IMR-90 (cell line): ENCODE data around the gene PRDM9. TPM values are rescaled to one million over a fixed set of nuclear protein-coding genes. Genes with fewer than 3 reads are reported as not detected.

Experiments
- ATAC-seq: fragments of 200-7000 bp; cut with Tn5 transposase; 2 replicates; pipeline ENCODE4 v1.9.1; 2020; ENCODE audit warnings: low read depth, mild to moderate bottlenecking, moderate library complexity
- BruUV-seq: library from RNA; stranded (reverse); fragments of 400-500 nt; replicated peaks from 2 replicates; lab custom pipeline; 2021; lab: Mats Ljungman, UMichigan
- CTCF ChIA-PET: fragments of 300-600 bp; formaldehyde crosslinking; extraction: SDS; loops from one replicate; lab custom pipeline; 2021; ENCODE audit warnings: antibody characterized with exemption; lab: Yijun Ruan, JAX
- POLR2A ChIA-PET: fragments of 300-600 bp; sonication (Branson Sonifier 250); formaldehyde crosslinking; loops from one replicate; lab custom pipeline; 2022; ENCODE audit warnings: antibody characterized with exemption; ENCODE audit not compliant: unreplicated experiment; lab: Charles Lee
- DNase-seq: peaks from one replicate; pipeline ENCODE4 v3.0.0; 2013
- H2AFZ ChIP-seq: replicated peaks from 2 replicates; pipeline ENCODE3; 2013; ENCODE audit warnings: low read length, mild to moderate bottlenecking; ENCODE audit not compliant: poor library complexity
- H2AK5ac ChIP-seq: 2 replicates; pipeline ENCODE4 v1.6.1; 2013; ENCODE audit warnings: low read depth, low read length, inconsistent platforms
- H2AK9ac ChIP-seq: replicated peaks from 2 replicates; pipeline ENCODE3; 2013; ENCODE audit warnings: mild to moderate bottlenecking, low read depth, low read length, moderate library complexity; ENCODE audit not compliant: poor library complexity
- H2BK120ac ChIP-seq: 2 replicates; pipeline ENCODE4 v1.6.1; 2013; ENCODE audit warnings: low read depth, low read length, inconsistent platforms
- H2BK15ac ChIP-seq: 3 replicates; pipeline ENCODE4 v1.6.1; 2013; ENCODE audit warnings: low read depth, low read length, inconsistent platforms
- H2BK20ac ChIP-seq: 2 replicates; pipeline ENCODE4 v1.6.1; 2013; ENCODE audit warnings: low read depth, mild to moderate bottlenecking, inconsistent platforms, low read length, moderate library complexity
- H2BK5ac ChIP-seq: 2 replicates; pipeline ENCODE4 v1.6.1; 2013; ENCODE audit warnings: mild to moderate bottlenecking, low read depth, low read length, inconsistent platforms; ENCODE audit not compliant: poor library complexity, severe bottlenecking
- H3K14ac ChIP-seq: replicated peaks from 2 replicates; pipeline ENCODE4 v1.6.1; 2013; ENCODE audit warnings: low read depth, low read length, inconsistent platforms
- H3K18ac ChIP-seq: 2 replicates; pipeline ENCODE4 v1.6.1; 2013; ENCODE audit warnings: low read depth, low read length, control low read depth
- H3K23ac ChIP-seq: 2 replicates; pipeline ENCODE4 v1.6.1; 2013; ENCODE audit warnings: low read depth, low read length, inconsistent platforms
- H3K27ac ChIP-seq: 2 replicates; pipeline ENCODE4 v1.5.1; 2013; ENCODE audit warnings: mild to moderate bottlenecking, control low read depth, low read length; ENCODE audit not compliant: insufficient read depth
- H3K27me3 ChIP-seq: 2 replicates; pipeline ENCODE4 v1.6.1; 2013; ENCODE audit warnings: low read length; ENCODE audit not compliant: control insufficient read depth, insufficient read depth
- H3K36me3 ChIP-seq: 2 replicates; pipeline ENCODE4 v1.6.1; 2013; ENCODE audit warnings: low read length, mixed read lengths; ENCODE audit not compliant: control insufficient read depth, insufficient read depth
- H3K4ac ChIP-seq: 2 replicates; pipeline ENCODE4 v1.6.1; 2013; ENCODE audit warnings: low read depth, low read length, inconsistent platforms
- H3K4me1 ChIP-seq: 2 replicates; pipeline ENCODE4 v1.6.1; 2013; ENCODE audit warnings: low read length, mixed read lengths; ENCODE audit not compliant: control insufficient read depth, insufficient read depth
- H3K4me2 ChIP-seq: 2 replicates; pipeline ENCODE4 v1.6.1; 2013; ENCODE audit warnings: low read depth, mild to moderate bottlenecking, control low read depth, low read length, moderate library complexity
- H3K4me3 ChIP-seq: 2 replicates; pipeline ENCODE4 v1.5.1; 2013; ENCODE audit warnings: low read depth, mild to moderate bottlenecking, control low read depth, low read length, moderate library complexity; ENCODE audit not compliant: insufficient read depth
- H3K56ac ChIP-seq: 2 replicates; pipeline ENCODE4 v1.6.1; 2013; ENCODE audit warnings: low read length, inconsistent platforms; ENCODE audit not compliant: insufficient read depth; ENCODE audit errors: extremely low read depth
- H3K79me1 ChIP-seq, 2 experiments: 2 replicates each; pipeline ENCODE4 v1.6.1; 2013; ENCODE audit warnings: low read length in 2 of 2, inconsistent platforms in 1 of 2, low read depth in 1 of 2
- H3K9ac ChIP-seq: 2 replicates; pipeline ENCODE4 v1.6.1; 2013; ENCODE audit warnings: low read depth, low read length, control low read depth
- H3K9me1 ChIP-seq: 2 replicates; pipeline ENCODE4 v1.6.1; 2013; ENCODE audit warnings: low read length, inconsistent platforms; ENCODE audit not compliant: insufficient read depth
- H3K9me3 ChIP-seq: 2 replicates; pipeline ENCODE4 v1.6.1; 2013; ENCODE audit warnings: low read length; ENCODE audit not compliant: control insufficient read depth, insufficient read depth
- H4K20me1 ChIP-seq: 2 replicates; pipeline ENCODE4 v1.6.1; 2013; ENCODE audit warnings: low read length, inconsistent platforms; ENCODE audit not compliant: insufficient read depth
- H4K5ac ChIP-seq: 2 replicates; pipeline ENCODE4 v1.6.1; 2013; ENCODE audit warnings: mild to moderate bottlenecking, low read depth, low read length, control low read depth
- H4K8ac ChIP-seq, 2 experiments: 2 replicates each; pipeline ENCODE4 v1.6.1; 2013; ENCODE audit warnings: low read depth in 2 of 2, low read length in 2 of 2, control low read depth in 1 of 2, inconsistent platforms in 1 of 2
- H4K91ac ChIP-seq: 2 replicates; pipeline ENCODE4 v1.6.1; 2013; ENCODE audit warnings: low read depth, low read length, inconsistent platforms; ENCODE audit not compliant: insufficient read depth
- BHLHE40 ChIP-seq: fragments of 150-350 bp; IDR thresholded peaks from 2 replicates; pipeline ENCODE4 v1.6.1; 2016; ENCODE audit warnings: mild to moderate bottlenecking, low read depth, low read length
- CEBPB ChIP-seq: IDR thresholded peaks from 2 replicates; pipeline ENCODE4 v1.6.1; 2012; ENCODE audit warnings: low read depth, low read length, improper control_type of control experiment
- CHD1 ChIP-seq: IDR thresholded peaks from 2 replicates; pipeline ENCODE4 v1.6.1; 2012; ENCODE audit warnings: low read depth, low read length, improper control_type of control experiment
- MAFK ChIP-seq: IDR thresholded peaks from 2 replicates; pipeline ENCODE4 v1.6.1; 2012; ENCODE audit warnings: low read depth, low read length, improper control_type of control experiment
- MAZ ChIP-seq: IDR thresholded peaks from 2 replicates; pipeline ENCODE4 v1.6.1; 2012; ENCODE audit warnings: low read depth, mild to moderate bottlenecking, low read length, improper control_type of control experiment, moderate library complexity, borderline replicate concordance
- MXI1 ChIP-seq: IDR thresholded peaks from 2 replicates; pipeline ENCODE4 v1.6.1; 2012; ENCODE audit warnings: low read depth, mild to moderate bottlenecking, low read length, moderate library complexity, borderline replicate concordance
- NFE2L2 ChIP-seq: fragments of 150-350 bp; IDR thresholded peaks from 2 replicates; pipeline ENCODE4 v1.6.1; 2016; ENCODE audit warnings: low read depth, mild to moderate bottlenecking, low read length
- RAD21 ChIP-seq: IDR thresholded peaks from 2 replicates; pipeline ENCODE4 v1.6.1; 2012; ENCODE audit warnings: low read length, improper control_type of control experiment
- RCOR1 ChIP-seq: IDR thresholded peaks from 2 replicates; pipeline ENCODE4 v1.6.1; 2012; ENCODE audit warnings: mild to moderate bottlenecking, low read length, improper control_type of control experiment; ENCODE audit not compliant: insufficient replicate concordance
- WGBS, 2 experiments: methylation state at CpG; one replicate each; pipeline versions ENCODE4 v1.1.5 to v1.1.7; 2013; ENCODE audit warnings: missing lambda C conversion rate in 2 of 2; ENCODE audit not compliant: insufficient read length in 1 of 2; ENCODE audit errors: extremely low coverage in 2 of 2; 5-methylcytosine and 5-hydroxymethylcytosine counted together
- dilution Hi-C: fragments of 300-500 bp; cut with HindIII; formaldehyde crosslinking; loops from one replicate; pipeline ENCODE4 v1.14.3; 2018; ENCODE audit warnings: low sequenced_read_pairs; ENCODE audit not compliant: unreplicated experiment
- in situ Hi-C: fragments of 300-500 bp; cut with MboI; formaldehyde crosslinking; loops from 3 replicates; pipeline ENCODE4 v1.14.3; 2019; ENCODE audit warnings: low sequenced_read_pairs, inconsistent platforms, mixed read lengths
- intact Hi-C: fragments of 100-400 bp; cut with micrococcal nuclease; formaldehyde crosslinking; loops from 2 replicates; pipeline ENCODE4 v1.10.0; 2022
- polyA plus RNA-seq, 3 experiments: library from polyadenylated mRNA; depleted of rRNA; stranded (reverse); fragments of >200 nt; gene quantifications; 2 replicates each; pipeline ENCODE4 v1.2.3, GENCODE V29; 2012; ENCODE audit warnings: low replicate concordance in 1 of 3
- total RNA-seq: library from RNA; depleted of rRNA; stranded (reverse); fragments of >200 nt; gene quantifications from 2 replicates; pipeline ENCODE4 v1.2.3, GENCODE V29; 2012
- TF ChIP-seq, protein P1 (sequence below): fragments of 150-350 bp; IDR thresholded peaks from 2 replicates; pipeline ENCODE4 v1.6.1; 2017; ENCODE audit warnings: mild to moderate bottlenecking, antibody characterized with exemption, low read length, low read depth

PRDM9 gene
- total and polyA plus RNA-seq, 2 of the 4 experiments (the other 2 are of a cell fraction): not detected

DNA sequence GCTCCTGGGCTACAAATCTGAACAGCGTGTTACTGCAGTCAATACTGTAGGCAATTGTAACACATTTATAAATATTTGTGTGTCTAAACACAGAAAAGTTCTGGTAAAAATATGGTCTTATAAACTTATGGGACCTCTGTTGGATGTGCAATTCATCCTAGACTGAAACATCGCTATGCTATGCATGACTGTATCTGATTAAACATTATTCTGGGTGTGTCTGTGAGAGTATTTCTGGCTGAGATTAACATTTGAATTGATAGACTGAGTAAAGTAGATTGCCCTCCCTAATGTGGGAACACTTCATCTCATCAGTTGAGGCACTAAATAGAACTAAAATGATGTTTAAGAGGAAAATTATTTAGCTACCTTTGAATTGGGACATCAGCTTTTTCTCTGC is 24.3 kb upstream of the PRDM9 start:
- CTCF ChIA-PET: no interaction called here
- in situ Hi-C loops: no loop called here
- POLR2A ChIA-PET: no interaction called here

More for the DNA sequence above, 24.3 kb upstream of the PRDM9 start:
- H3K4me2 ChIP-seq: no peak overlapping the region
- H2AFZ ChIP-seq: no peak overlapping the region
- no peak overlapping the region for H2BK15ac ChIP-seq
- no peaks in the 10 kb centered on the region for H4K20me1 ChIP-seq
- DNase-seq (no peak), ATAC-seq (no peak)
- no TSS peak for BruUV-seq
- H2BK20ac ChIP-seq: no peak overlapping the region
- H2BK5ac ChIP-seq: no peak overlapping the region
- H3K79me1 ChIP-seq: no peaks in the 10 kb centered on the region
- peaks cover 4% of the 10 kb centered on the region; the same call in 1 of the 2 replicates for H3K9me3 ChIP-seq
- no peak overlapping the region for H4K5ac ChIP-seq
- H3K4me3 ChIP-seq: no peak overlapping the region
- dilution Hi-C loops: no loop called here
- no peaks in the 10 kb centered on the region for H3K27me3 ChIP-seq
- no peak overlapping the region for H3K23ac ChIP-seq
- H3K9ac ChIP-seq: no peak overlapping the region
- no peak overlapping the region for H3K27ac ChIP-seq
- no CpG with 5 or more reads among the region's 2 CpGs for WGBS, 2 experiments
- H4K91ac ChIP-seq: no peak overlapping the region
- no peak overlapping the region for H3K56ac ChIP-seq
- H3K18ac ChIP-seq: no peak overlapping the region
- no peak for TF ChIP-seq CHD1
- no peak for TF ChIP-seq NFE2L2
- TF ChIP-seq MAFK: no peak
- no peak for TF ChIP-seq MAZ
- TF ChIP-seq, protein P1, sequence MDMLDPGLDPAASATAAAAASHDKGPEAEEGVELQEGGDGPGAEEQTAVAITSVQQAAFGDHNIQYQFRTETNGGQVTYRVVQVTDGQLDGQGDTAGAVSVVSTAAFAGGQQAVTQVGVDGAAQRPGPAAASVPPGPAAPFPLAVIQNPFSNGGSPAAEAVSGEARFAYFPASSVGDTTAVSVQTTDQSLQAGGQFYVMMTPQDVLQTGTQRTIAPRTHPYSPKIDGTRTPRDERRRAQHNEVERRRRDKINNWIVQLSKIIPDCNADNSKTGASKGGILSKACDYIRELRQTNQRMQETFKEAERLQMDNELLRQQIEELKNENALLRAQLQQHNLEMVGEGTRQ: no peak
- no peak for TF ChIP-seq RCOR1
- no peak for TF ChIP-seq CEBPB
- TF ChIP-seq BHLHE40: no peak
- TF ChIP-seq MXI1: no peak
- TF ChIP-seq RAD21: no peak
- no peak overlapping the region for H2BK120ac ChIP-seq
- H3K36me3 ChIP-seq: no peaks in the 10 kb centered on the region
- intact Hi-C loops: no loop called here
- no peak overlapping the region for H2AK5ac ChIP-seq
- H2AK9ac ChIP-seq: no peak overlapping the region
- no peak overlapping the region for H3K4ac ChIP-seq
- H4K8ac ChIP-seq: no peak overlapping the region
- H3K14ac ChIP-seq: no peak overlapping the region
- H3K9me1 ChIP-seq: no peaks in the 10 kb centered on the region
- H3K4me1 ChIP-seq: no peaks in the 10 kb centered on the region
